IPS-18c (cell line): ENCODE results near the gene ATG7.
"Not testable (repeated sequence)": the region's sequence is repeated elsewhere in the genome, so short reads cannot be mapped to it uniquely, and the experiment has no call there.

Experiments used
- H3K4me3 ChIP-seq: 2 replicates; pipeline ENCODE4 v1.7.0; 2013; ENCODE audit warnings: low read depth, mild to moderate bottlenecking, low read length, moderate library complexity; ENCODE audit not compliant: insufficient read depth
- H3K9me3 ChIP-seq: one replicate; pipeline ENCODE4 v1.6.1; 2013; ENCODE audit warnings: mild to moderate bottlenecking, low read length, moderate library complexity; ENCODE audit not compliant: control insufficient read depth, insufficient read depth

The ATG7 gene

DNA sequence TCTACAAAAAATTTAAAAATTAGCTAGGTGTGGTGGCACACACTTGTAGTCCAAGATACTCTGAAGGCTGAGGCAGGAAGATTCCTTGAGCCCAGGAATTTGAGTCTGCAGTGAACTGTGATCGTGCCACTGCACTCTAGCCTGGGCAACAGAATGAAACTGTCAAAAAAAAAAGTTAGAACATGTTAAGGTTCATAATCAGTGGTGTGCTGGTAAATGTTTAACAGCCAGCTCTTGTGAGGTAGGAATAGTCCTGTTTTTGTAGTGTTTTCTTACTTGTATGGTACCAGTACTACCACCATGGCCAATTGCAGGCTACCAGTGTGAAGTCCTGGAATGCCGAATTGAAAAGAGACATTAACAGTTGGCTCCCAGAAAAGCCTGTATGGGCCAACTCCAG, 50.7 kb downstream of the ATG7 start:
- no peaks in the 10 kb centered on the region for H3K9me3 ChIP-seq
- H3K4me3 ChIP-seq = no peak overlapping the region

- no peak overlapping the region for H3K4me3 ChIP-seq
- no peaks in the 10 kb centered on the region for H3K9me3 ChIP-seq
Observed at GRCh38 chr3:11323813-11324212, 51.6 kb downstream of the ATG7 start.

DNA sequence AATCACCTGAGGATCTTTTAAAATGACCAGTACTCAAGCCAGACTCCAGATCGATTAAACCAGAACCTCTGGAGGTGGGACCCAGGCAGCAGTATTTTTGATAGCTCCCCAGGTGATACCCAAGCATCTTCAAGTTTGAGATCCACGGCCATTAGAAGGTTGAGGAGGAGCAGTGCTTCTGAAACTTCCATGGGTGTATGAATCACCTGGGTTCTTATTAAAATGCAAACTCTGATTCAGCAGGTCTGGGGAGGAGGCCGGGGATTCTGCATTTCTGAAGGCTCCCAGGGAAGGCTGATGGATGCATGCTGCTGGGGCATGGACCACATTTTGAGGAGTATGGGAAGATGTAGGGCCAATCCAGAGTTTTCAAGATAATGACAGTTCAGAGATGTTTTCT, 55.4 kb downstream of the ATG7 start:
- H3K9me3 ChIP-seq = no peaks in the 10 kb centered on the region
- H3K4me3 ChIP-seq = no peak overlapping the region

DNA sequence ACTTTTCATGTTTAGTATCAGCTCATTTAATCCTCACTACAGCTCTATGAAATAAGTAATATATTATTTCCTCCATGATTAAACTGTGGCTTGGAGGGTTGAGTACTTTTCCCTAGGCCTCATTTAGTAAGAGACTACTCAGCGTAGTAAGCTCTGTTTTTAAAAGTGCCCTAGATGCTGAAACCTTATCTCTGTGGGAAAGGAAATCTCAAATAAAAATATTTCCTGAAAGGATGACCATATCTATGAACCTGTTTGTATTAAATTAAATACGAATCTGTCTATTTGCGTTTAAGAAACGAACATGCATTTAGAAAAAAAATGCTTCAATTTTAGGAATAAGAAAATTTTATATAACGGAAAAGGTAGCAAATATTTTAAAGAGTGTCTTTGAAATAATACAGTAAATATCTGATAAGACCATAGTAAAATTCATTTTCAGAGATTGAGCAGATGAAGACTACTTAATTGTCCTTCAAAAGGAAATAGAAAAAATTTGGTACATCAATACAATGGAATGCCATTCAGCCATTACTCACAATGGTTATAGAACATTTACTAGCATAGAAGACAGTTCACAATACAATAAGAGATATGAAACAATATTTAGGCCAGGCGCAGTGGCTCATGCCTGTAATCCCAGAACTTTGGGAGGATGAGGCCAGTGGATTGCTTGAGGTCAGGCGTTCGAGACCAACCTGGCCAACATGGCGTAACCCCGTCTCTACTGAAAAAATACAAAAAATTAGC, 56.2 kb downstream of the ATG7 start:
- no peaks in the 10 kb centered on the region for H3K9me3 ChIP-seq
- H3K4me3 ChIP-seq = no peak overlapping the region

DNA sequence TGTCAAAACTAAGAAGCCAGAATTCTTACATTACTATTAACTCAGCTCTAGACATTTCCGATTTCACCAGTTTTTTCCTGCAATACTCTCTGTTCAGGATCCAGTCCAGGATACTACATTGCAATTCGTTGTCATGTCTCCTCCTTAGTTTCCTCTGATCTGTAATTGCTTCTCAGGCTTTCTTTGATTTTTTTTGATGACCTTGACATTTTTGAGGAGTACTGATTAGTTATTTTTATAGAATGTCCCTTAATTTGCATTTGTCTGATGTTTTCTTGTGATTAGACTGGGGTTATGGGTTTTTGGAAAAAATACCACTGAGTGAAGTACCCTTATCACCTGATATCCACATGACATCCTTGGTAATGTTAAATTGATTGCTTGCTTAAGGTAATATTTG, 57.6 kb downstream of the ATG7 start:
- no peak overlapping the region for H3K4me3 ChIP-seq

DNA sequence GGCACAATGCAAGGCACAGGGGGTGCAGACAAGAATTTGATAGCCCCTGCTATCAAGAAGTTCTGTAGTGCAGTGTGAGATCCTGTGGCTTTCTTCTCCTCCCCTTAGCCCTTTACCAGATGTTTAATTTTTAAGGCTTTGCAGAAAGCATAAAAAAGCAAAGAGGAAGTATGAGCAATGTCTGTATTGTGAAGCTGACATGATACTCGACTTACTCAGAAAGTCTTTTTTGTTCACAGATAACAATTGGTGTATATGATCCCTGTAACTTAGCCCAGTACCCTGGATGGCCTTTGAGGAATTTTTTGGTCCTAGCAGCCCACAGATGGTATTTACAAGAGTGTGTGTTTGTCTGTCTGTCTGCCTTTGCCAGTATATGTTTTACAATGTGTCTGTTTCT, 58.9 kb downstream of the ATG7 start:
- Histone ChIP-seq H3K9me3 (no peaks in the 10 kb centered on the region), H3K4me3 (no peak overlapping the region)

More for the DNA sequence above, 57.6 kb downstream of the ATG7 start:
- no peaks in the 10 kb centered on the region for H3K9me3 ChIP-seq

DNA sequence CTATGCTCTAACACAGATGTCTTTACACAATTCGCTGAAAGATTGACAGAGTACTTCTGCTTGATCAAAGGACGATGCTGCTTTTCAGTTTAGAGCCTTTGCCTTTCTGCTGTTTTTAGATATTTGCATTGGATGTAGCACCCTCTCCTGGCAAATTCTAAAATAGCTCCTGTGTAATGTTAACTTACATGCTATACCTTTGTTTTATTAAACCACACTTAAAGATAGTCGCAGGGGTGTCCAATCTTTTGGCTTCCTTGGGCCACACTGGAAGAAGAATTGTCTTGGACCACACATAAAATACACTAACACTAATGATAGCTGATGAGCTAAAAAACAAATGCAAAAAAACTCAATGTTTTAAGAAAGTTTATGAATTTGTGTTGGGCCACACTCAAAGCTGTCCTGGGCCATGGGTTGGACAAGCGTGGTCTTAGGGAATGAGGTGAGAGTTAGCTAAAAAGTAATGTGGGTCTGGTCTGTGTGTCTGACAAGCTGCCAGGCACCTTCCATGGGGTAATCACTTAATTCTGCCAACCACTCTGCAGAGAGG, 62.9 kb downstream of the ATG7 start:
- no peaks in the 10 kb centered on the region for H3K9me3 ChIP-seq
- H3K4me3 ChIP-seq = no peak overlapping the region

DNA sequence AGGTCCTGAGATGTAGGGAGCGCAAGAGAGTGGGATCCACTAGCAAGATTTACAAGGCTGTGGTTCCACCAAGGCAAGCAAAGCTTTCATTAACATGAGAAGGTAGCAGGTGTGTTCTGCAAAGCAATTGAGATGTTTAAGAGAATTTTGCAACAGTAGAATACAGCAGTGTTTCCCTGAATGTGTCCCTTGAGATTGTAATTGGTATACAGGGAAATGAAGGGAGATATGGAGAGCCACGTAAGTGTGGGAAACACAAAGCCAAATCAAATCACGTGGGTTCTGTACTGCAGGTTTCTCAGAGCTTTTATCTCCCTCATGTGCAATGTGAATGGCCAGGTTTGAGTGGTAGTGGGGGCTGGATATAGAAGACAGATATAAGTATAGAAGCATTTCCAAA, 67.3 kb downstream of the ATG7 start:
- H3K4me3 ChIP-seq = no peak overlapping the region
- H3K9me3 ChIP-seq = no peaks in the 10 kb centered on the region

GRCh38 chr3:11346416-11346815, 74.2 kb downstream of the ATG7 start:
- Histone ChIP-seq H3K4me3 (no peak overlapping the region), H3K9me3 (no peaks in the 10 kb centered on the region)

GRCh38 chr3:11348877-11349276, 76.7 kb downstream of the ATG7 start:
- not testable (repeated sequence) for H3K4me3 ChIP-seq, H3K9me3 ChIP-seq

- Histone ChIP-seq H3K4me3 (no peak overlapping the region), H3K9me3 (no peaks in the 10 kb centered on the region)
Observed at GRCh38 chr3:11349446-11349845, 77.2 kb downstream of the ATG7 start.

GRCh38 chr3:11350374-11350773, 78.2 kb downstream of the ATG7 start:
- Histone ChIP-seq H3K4me3 (no peak overlapping the region), H3K9me3 (no peaks in the 10 kb centered on the region)

GRCh38 chr3:11351451-11351850, 79.3 kb downstream of the ATG7 start:
- no peak overlapping the region for H3K4me3 ChIP-seq
- no peaks in the 10 kb centered on the region for H3K9me3 ChIP-seq

GRCh38 chr3:11356269-11356668, 84.1 kb downstream of the ATG7 start:
- Histone ChIP-seq H3K9me3 (no peaks in the 10 kb centered on the region), H3K4me3 (no peak overlapping the region)

GRCh38 chr3:11362600-11362999, 90.4 kb downstream of the ATG7 start:
- H3K4me3 ChIP-seq = no peak overlapping the region
- no peaks in the 10 kb centered on the region for H3K9me3 ChIP-seq

- Histone ChIP-seq H3K4me3 (no peak overlapping the region), H3K9me3 (no peaks in the 10 kb centered on the region)
Observed at GRCh38 chr3:11363715-11364114, 91.5 kb downstream of the ATG7 start.

- Histone ChIP-seq H3K9me3 (no peaks in the 10 kb centered on the region), H3K4me3 (no peak overlapping the region)
Observed at GRCh38 chr3:11364181-11364580, 92.0 kb downstream of the ATG7 start.

- H3K4me3 ChIP-seq = no peak overlapping the region
Observed at GRCh38 chr3:11367143-11367693, 95.0 kb downstream of the ATG7 start.

DNA sequence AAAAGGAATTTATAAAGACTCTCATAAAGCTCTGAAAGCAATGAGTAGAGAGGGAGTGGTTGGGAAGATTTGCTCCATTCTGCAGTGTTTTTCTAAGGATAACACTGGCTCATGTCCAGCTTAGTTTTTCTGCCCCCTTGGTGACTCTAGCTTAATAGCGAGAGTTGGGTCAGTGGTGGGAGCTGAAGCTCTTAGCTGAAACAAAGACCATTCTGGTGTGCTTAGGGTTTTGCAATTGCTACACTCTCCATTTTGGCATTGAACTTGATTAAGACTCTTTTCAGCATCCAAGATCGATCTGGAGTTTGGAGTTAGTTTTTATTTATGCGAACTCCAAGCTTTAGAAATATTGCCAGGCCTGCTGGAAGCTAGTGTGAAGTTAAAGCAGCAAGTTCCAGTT, 98.0 kb downstream of the ATG7 start:
- no peak overlapping the region for H3K4me3 ChIP-seq
- H3K9me3 ChIP-seq = no peaks in the 10 kb centered on the region

More at GRCh38 chr3:11367143-11367693, 95.0 kb downstream of the ATG7 start:
- H3K9me3 ChIP-seq = no peaks in the 10 kb centered on the region
